Activated CD4-positive, alpha-beta T cell treated with anti-CD3 and anti-CD28 coated beads for 1 hour (primary cell): Measurements from ENCODE around the gene FAM13C.
"Not testable (repeated sequence)": the region's sequence is repeated elsewhere in the genome, so short reads cannot be mapped to it uniquely, and the experiment has no call there.

Experiments used
- DNase-seq: peaks from one replicate; pipeline ENCODE4 v3.0.0-alpha.2; 2020

Gene FAM13C

DNA sequence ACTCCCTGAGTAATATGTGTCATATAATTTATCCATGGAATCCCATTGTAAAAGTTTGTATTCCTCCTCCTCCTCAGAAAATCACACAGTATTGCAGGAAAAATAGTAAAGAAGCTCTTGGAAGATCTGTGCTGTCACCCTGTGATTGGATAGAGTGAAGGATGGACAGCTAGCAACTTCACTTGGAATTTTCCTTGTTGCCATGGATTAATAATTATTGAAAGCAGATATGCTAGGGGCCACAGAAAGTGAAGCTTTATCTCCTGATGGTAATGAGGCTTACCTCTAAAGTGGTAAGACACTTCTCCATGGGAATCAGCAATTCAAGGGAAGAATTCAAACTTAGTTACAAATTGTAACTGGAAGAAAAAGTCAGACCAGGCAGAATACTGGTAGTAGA is 137.1 kb downstream of the FAM13C start:
- no peak for DNase-seq

DNA sequence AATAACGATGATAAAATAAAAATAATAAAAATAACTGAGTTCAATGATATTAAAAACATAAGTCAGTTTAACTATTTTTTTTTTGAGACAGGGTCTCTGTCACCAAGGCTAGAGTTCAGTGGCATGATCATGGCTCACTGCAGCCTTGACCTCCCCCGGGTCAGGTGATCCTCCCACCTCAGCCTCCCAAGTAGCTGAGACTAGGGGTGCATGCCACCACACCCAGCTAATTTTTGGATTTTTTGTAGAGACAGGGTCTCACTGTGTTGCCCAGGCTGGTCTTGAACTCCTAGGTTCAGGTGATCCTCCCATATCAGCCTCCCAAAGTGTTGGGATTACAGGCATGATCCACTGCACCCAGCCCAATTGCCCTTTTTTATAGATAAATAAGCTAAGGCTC is 138.8 kb downstream of the FAM13C start:
- DNase-seq: not testable (repeated sequence)

DNA sequence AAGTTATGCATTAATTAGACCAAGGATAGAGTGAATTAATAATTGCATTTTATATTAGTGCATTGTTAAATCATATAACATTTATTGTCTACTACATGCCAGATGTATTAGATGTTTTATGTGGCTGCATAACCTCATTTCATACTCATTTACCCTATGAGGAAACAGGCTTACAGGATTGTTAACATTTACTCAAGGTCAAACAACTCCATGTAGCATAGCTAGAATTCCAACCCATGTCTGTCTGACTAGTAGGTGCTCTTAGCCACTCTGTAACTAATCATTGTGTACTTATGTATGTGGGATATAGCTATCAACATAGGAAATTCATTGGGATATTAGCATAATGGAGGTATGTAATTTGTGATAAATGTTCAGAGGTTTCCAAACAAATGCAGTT is 139.6 kb downstream of the FAM13C start:
- DNase-seq: no peak

DNA sequence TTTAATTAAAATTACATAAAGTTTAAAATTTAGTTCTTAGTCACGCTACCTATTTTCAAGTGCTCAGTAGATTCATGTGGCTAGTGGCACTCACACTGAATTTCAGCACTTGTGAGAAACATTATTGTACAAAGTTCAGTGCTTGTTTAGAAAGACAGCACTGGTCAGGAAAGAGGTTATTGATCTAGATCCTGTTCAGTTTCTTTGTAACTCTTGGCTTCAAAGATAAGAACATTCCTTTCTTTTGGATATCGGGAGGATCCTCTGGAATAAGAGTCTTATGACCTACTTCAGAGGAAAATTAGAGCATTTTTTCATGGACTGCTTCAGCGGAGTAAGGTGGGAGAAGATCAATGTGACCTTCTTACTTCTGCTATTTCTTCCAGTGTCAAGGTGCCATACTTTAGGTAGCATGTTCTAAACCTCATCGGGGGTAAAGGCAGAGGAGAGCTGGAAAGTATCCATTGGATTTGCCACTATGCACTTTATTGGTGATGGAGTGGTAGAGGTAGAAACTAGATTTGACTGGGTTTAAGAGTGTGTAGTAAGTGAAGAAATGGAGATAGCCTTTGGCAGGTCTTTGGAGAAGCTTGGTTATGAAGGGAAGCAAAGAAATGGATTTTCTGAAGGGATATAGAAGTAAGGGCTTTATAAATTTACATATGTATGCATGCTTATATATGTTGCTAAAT is 146.0 kb downstream of the FAM13C start:
- no peak for DNase-seq

DNA sequence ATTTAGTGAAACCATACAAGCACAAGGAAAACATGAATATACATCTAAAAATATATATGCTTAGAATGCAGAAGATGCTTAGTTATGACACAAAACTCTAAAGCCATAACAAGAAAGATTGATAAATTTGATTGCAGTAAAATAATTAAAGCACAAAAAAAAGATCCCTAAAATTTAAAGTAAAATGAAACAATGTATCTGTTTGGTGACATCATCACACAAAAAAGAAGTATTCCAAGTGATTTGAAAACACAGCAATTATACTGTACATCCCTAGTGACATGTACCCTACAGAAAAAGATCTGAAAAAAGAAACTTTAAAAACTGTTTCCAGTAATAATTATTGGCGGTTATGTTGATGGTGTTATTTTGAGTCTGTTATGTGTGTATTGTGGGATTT is 148.2 kb downstream of the FAM13C start:
- no peak for DNase-seq

DNA sequence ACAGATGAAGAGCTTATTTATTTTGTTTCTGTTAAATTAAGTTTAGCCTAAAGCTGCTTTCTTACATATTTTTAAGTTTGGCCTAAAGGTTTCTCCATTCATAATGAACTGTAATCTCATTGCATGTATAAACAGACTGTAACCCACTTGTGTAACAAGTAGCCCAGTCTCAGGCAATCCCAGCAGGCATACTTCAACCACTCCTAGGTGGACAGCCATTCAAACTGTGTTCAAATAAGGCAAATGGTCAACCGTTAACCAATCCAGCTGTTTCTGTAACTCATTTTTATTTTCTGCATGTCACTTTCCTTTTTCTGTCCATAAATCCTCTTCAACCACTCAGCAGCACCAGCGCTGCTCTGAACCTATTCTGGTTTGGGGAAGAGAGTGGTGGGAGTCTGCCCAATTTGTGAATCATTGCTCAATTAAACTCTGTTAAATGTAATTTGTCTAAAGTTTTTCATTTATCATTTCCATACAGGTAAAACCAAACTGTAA is 150.0 kb downstream of the FAM13C start:
- DNase-seq: no peak

DNA sequence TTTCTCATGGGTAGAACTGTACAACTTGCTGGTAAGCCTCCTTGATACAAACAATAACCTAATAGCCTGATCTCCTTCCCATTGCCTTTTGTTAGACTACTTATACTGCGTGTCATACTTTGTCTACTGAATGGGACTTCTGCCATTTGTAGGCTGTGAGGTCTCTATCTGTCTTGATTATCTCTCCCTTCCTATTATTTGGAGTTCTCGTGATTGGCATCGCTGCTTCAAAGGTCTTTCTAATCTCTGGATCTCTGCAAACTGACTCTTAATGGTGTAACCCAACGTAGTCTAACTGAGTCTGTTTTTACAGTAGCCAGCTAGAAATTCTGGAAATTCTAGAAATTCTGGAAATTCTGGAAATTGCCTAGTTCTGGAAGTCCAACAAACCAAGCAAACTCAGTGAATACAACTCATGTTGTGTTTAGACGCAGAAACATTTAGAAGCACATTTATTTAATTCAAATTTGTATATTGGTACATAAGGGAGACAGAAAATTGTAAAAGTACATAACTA is 156.1 kb downstream of the FAM13C start:
- no peak for DNase-seq
